Brain microvascular endothelial cell (primary cell): ENCODE measurements around the gene AATK.

Experiments
- DNase-seq: peaks from one replicate; pipeline ENCODE4 v3.0.0-alpha.2; 2020
- H3K27ac ChIP-seq: fragments of 250-450 bp; sonication (Bioruptor Pico); 2 replicates; pipeline ENCODE4 v1.5.1; 2020; ENCODE audit warnings: mild to moderate bottlenecking, moderate library complexity
- H3K27me3 ChIP-seq: fragments of 250-450 bp; sonication (Bioruptor Pico); replicated peaks from 2 replicates; pipeline ENCODE4 v1.5.1; 2020; ENCODE audit warnings: mild to moderate bottlenecking
- H3K36me3 ChIP-seq: fragments of 250-450 bp; sonication (Bioruptor Pico); replicated peaks from 2 replicates; pipeline ENCODE4 v1.5.1; 2020; ENCODE audit warnings: mild to moderate bottlenecking
- H3K4me3 ChIP-seq: 2 replicates; pipeline ENCODE4 v1.5.1; 2011; ENCODE audit warnings: low read depth, mild to moderate bottlenecking, control low read depth, low read length, moderate library complexity
- CTCF ChIP-seq: IDR thresholded peaks from 2 replicates; pipeline ENCODE4 v1.5.1; 2011; ENCODE audit warnings: low read depth, mild to moderate bottlenecking, moderate library complexity, low read length, control low read depth, inconsistent platforms; ENCODE audit errors: missing control alignments
- in situ Hi-C: cut with HindIII; loops from 2 replicates; pipeline ENCODE4 v1.10.0; 2017; ENCODE audit warnings: low sequenced_read_pairs, low pct_ligation_motif_present

Gene AATK

GRCh38 chr17:81102352-81102751, 63.7 kb downstream of the AATK start:
- H3K27me3 ChIP-seq: no peaks in the 10 kb centered on the region
- TF ChIP-seq CTCF: no peak
- in situ Hi-C loops: loop anchor here (25.0 kb wide), 1 partner anchor 90 kb away; no protein-coding TSS in a partner anchor
- H3K27ac ChIP-seq: no peak overlapping the region
- no peaks in the 10 kb centered on the region for H3K36me3 ChIP-seq
- no peak overlapping the region for H3K4me3 ChIP-seq
- no peak for DNase-seq

GRCh38 chr17:81101614-81102306, 64.3 kb downstream of the AATK start:
- peak; percentile 100 for TF ChIP-seq CTCF
- Histone ChIP-seq H3K27me3 (no peaks in the 10 kb centered on the region), H3K4me3 (no peak overlapping the region), H3K36me3 (no peaks in the 10 kb centered on the region), H3K27ac (no peak overlapping the region)
- in situ Hi-C loops: loop anchor here (25.0 kb wide), 1 partner anchor 89 kb away; no protein-coding TSS in a partner anchor
- DNase-seq: peak; percentile 64

- no peak overlapping the region for H3K27ac ChIP-seq
- H3K4me3 ChIP-seq: no peak overlapping the region
- in situ Hi-C loops: loop anchor here (25.0 kb wide), 1 partner anchor 88 kb away; no protein-coding TSS in a partner anchor
- no peak for DNase-seq
- H3K27me3 ChIP-seq: no peaks in the 10 kb centered on the region
- no peaks in the 10 kb centered on the region for H3K36me3 ChIP-seq
- TF ChIP-seq CTCF: no peak
Observed at GRCh38 chr17:81100668-81101067, 65.4 kb downstream of the AATK start.

GRCh38 chr17:81099888-81100287, 66.1 kb downstream of the AATK start:
- Histone ChIP-seq H3K4me3 (no peak overlapping the region), H3K27ac (no peak overlapping the region), H3K36me3 (no peaks in the 10 kb centered on the region), H3K27me3 (no peaks in the 10 kb centered on the region)
- TF ChIP-seq CTCF: no peak
- in situ Hi-C loops: loop anchor here (25.0 kb wide), 1 partner anchor 88 kb away; no protein-coding TSS in a partner anchor
- DNase-seq: no peak

GRCh38 chr17:81097943-81098308, 68.1 kb downstream of the AATK start:
- peak; percentile 12 for DNase-seq
- TF ChIP-seq CTCF: no peak
- Histone ChIP-seq H3K27me3 (no peaks in the 10 kb centered on the region), H3K36me3 (no peaks in the 10 kb centered on the region), H3K27ac (peak overlapping the region; percentile 76), H3K4me3 (peak overlapping the region; percentile 42)
- in situ Hi-C loops: no loop called here
